Measurements from ENCODE around the gene PTEN.

PTEN gene

DNA sequence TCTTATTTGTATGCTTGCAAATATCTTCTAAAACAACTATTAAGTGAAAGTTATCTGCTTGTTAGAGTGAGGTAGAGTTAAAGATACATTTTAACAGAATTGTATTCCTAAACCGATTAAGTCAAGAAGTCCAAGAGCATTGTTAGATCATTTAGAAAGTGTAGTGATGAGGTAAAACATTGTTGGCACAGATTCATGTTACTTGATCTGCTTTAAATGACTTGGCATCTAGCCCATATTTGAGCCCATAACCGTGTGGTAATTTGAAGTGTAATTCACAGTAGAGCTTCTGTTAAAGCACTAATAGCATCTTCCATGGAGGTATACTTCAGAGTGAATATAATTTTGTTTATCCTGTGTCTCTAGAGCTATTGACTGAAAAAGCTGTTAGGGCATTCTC is 62.1 kb downstream of the PTEN start:
- DNase-seq: no peak

DNA sequence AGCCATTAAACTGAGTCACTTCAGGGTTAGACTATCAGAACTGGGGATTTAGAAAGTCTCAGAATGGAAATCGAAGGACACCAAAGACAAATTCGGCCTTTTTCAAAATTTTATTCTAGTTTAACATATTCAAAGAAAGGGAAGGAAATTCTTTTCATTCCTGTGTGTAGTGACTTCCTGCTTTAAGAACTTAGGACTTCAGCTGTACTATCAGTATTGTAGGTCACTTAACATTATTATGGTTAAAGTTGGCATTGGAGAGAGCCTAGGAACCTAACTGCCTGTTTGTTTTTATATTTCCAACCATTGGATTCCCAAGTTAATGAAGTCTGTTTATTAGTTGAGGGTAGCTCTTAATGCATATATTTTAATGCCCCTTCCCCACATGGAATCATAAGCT is 63.7 kb downstream of the PTEN start:
- DNase-seq: no peak

DNA sequence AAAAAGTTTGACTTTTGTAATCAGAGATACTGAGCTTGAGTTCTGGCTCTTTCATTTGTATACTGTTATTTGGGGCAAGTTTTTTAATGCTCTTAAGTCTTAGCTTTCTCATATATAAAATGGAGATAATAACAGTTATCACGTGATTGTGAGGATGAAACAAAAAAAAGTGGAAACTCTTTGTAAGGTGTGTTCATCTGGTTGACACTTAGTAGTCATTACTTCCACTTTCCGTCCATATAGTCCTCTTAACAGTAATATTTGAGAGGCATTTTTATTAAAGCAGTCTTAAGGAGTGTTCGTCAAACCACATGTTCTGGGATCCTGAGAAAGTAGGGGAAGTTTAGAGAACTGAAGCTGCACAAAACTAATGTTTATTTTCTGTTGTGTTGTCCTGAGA is 65.6 kb downstream of the PTEN start:
- no peak for DNase-seq

GRCh38 chr10:87930141-87930540 is 66.7 kb downstream of the PTEN start:
- DNase-seq: no peak

- no peak for DNase-seq
Measured at GRCh38 chr10:87930934-87931835, 67.8 kb downstream of the PTEN start.

- DNase-seq: no peak
Measured at GRCh38 chr10:87931836-87932230, 68.4 kb downstream of the PTEN start.

DNA sequence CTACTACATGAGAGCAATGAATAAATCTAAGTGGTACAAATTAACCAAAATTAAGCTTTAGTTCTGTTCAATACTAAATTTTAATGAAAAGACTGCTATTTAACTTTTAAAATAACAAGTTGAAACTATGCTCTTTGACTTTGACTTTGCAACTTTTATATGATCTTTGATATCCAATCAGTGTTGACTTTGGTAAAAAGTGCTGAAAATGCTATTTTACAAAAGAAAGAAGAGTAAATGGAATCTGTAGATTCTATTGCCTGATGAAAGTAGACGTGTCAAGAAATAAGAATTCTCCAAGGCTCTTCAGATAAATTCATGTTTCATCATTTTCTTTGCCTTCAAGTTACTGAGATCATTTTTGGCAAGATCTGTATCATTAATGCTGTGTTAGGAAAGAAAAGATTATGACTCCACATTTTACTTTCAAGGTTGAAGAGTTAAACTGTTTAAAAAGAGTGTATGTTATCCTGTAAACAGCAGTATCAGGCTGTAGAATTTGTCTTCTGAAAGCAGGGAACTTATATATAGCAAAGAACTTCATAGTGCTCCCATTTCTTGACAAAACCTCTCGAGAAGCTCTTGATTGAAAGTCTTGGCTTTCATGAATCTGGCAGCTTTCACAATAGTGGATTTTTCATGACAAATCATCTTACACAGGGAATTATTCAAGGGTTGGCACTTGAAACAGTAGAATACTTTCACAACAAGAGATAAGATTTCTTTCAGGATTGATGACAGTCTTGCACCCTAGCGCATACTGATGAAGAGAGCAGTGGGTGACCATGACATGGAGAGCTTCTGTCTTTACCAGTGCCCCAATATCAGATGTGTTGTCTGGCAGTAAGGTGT is 72.1 kb downstream of the PTEN start:
- DNase-seq: no peak

- no peak for DNase-seq
Measured at GRCh38 chr10:87940210-87940609, 76.8 kb downstream of the PTEN start.

DNA sequence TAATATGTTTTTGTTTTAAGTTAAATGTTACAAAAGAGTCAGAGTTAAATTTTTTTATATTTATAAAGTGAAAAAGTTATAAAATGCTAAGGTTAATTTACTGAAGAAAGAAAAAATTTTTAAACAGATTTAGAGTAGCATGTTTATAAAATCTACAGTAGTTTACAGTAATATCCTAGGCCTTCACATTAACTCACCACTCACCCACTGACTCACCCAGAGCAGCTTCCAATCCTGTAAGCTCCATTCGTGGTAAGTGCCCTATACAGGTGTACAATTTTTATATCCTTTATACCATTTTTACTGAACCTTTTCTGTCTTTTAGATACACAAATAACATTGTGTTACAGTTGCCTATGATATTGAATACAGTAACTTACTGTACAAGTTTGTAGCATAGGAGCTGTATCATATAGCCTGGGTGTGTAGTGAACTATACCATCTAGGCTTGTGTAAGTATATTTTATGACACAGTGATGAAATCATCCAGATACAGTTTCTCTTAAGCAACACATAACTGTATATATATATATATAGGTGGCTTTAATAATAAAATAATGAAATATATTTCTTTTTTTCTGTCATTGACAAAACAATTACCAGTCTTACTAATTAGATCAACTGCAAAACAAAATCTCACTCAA is 79.6 kb downstream of the PTEN start:
- no peak for DNase-seq

DNA sequence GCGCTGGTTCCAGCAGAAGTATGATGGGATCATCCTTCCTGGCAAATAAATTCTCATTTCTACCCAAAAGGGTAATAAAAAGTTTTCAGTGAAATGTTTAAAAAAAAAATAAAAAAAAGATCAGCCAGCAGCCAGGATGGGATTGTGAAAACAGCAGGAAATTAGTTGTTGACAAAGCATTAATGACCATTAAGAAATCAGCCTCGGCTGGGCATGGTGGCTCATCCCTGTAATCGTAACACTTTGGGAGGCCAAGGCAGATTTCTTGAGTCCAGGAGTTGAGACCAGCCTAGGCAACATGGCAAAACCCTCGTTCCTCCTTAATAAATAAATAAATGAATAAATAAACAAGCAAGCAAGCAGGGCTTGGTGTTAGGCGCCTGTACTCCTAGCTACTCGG is 82.6 kb downstream of the PTEN start:
- DNase-seq: no peak

DNA sequence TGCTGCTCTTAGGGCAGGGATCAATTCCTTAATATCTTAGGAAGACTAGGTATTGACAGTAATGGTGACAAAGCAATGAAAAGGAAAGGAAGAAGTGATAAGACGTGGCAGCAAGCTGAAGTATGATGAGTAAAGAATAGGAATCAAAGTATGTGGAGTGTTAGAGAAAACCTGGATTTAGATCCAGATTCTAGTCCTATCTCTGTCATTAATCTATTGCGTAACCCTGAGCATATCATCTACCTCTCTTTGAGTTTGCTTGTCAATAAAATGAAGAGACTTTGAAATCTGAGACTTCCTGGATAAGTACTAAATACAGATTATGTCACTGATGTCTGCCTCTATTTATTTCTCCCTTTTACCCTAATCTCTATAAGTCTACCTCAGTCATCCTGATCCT is 89.2 kb downstream of the PTEN start:
- no peak for DNase-seq

DNA sequence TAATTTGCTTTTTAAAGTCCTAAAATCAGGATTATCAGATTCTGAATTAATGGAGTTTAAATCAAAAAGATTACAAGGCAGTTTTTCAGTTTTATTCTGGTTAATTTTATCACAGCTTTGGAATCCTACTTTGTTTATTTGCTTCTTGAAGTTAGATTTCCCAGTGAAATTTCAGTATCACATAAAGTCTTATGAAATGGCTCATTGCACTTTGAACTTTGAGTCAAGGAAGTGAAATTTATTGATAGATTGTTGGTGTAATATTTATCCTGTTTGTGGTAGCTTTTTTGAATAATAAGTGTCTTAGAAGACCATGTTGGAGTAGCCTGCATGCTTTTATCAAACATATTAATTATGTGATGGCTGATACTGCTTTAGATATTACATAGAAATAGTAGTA is 92.6 kb downstream of the PTEN start:
- DNase-seq: no peak

DNA sequence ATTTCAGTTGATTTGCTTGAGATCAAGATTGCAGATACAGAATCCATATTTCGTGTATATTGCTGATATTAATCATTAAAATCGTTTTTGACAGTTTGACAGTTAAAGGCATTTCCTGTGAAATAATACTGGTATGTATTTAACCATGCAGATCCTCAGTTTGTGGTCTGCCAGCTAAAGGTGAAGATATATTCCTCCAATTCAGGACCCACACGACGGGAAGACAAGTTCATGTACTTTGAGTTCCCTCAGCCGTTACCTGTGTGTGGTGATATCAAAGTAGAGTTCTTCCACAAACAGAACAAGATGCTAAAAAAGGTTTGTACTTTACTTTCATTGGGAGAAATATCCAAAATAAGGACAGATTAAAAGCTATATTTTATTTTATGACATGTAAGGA is 94.3 kb downstream of the PTEN start:
- no peak for DNase-seq

DNA sequence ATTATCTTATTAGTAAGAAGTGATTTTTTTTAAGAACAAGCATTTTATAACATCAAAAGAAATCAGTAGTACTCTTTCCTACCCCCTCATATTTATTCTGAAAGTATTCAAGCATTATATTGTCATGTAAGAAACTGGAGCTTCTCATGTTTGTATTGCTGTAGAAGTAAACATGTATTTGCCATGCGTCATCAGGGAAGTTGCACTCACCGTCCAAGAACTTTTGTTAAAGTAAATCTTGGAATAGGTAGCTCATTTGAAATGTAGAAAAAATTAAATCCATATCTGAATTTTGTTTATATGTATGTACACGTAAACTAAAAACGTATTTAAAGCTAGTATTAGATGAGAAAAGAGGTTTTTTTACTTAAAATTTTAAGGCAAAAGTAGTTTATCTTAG is 96.8 kb downstream of the PTEN start:
- no peak for DNase-seq

GRCh38 chr10:87961314-87961713 is 97.9 kb downstream of the PTEN start:
- DNase-seq: no peak

DNA sequence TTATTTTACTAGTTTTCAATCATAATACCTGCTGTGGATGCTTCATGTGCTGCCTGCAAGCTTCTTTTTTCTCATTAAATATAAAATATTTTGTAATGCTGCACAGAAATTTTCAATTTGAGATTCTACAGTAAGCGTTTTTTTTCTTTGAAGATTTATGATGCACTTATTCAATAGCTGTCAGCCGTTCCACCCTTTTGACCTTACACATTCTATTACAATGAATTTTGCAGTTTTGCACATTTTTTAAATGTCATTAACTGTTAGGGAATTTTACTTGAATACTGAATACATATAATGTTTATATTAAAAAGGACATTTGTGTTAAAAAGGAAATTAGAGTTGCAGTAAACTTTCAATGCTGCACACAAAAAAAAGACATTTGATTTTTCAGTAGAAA is 103.0 kb downstream of the PTEN start:
- DNase-seq: no peak

DNA sequence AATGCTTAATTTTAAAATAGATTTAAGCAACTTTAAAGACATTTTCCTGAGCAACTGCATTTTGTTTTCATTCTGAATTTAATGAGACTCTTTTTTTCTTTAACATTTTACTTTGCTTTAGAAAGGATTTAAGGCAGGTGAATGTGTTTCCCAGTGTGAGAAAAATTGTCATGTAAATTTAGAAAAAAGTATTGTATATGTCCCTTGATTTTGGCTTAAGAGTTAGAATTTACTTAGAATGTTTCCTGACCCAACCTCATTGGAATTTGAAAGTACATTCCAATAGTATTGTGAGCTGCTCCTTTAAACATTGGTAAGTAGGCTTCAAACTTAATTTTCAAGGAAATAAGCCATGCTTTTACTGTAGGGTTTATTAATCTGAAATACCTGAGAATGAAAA is 110.2 kb downstream of the PTEN start:
- no peak for DNase-seq

GRCh38 chr10:87974130-87974529 is 110.7 kb downstream of the PTEN start:
- no peak for DNase-seq

- DNase-seq: no peak
Measured at GRCh38 chr10:87974769-87975168, 111.3 kb downstream of the PTEN start.

DNA sequence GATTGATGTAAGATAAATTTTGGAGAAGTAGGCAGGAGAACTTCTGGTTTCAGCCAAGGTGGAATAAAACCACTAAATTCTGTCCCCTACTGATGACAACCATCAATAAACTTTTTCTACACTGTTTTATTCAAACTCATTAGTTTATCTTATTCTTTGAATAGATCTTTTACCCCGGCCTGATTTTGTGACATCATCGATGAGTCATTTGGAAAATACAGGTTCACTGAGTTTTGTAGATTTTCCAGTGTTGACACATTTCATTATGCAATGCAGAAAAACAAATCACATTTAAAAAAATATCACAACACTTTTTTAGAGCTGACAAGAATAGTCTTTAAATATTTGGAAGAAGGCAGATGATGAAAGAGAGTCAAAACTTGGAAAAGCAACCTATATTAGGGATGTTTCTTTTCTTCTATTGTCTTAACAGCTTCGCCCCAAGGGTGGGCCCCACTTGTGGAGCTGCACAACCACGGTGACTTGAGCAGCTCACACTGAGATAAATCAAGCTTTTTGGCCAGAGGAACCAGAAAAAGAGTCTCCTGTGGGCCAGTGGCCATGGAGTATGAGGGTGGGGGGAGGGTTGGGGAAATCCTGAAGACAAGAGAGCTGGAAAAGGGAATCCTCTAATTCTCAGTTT is 112.8 kb downstream of the PTEN start:
- DNase-seq: no peak

DNA sequence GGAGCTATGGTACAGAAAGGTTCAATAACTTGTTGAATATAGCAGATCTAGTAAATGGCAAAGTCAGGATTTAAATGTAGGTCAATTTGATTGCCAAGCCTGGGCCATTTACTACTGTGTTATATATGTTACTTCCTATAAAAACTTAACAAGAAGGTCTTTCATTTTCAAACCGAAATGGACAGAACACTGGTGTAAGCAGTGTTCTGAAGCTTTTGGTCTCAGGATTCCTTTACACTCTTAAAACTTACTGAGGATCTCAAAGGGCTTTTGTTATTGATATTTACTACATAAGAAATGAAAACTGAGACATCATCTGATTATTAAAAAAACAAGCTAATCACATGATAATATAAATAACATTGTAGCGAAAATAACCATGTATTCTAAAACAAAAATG is 114.7 kb downstream of the PTEN start:
- DNase-seq: no peak

DNA sequence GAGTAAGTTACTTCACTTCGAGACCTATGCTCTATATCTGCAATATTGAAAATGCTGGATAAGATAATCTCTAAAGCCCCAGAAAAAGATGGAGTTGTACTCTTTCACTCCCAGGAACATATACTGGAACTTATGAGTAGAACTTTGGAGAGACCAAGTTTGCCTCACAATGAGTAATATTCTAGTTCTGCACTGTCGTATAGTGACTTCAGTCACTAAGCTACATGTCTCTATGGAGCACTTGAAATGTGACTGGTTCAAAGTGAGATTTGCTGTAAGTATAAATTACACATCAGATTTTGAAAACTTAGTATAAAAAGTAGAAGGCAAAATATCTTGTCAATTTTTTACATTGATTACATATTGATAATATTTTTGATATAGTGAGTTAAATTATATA is 116.4 kb downstream of the PTEN start:
- no peak for DNase-seq

DNA sequence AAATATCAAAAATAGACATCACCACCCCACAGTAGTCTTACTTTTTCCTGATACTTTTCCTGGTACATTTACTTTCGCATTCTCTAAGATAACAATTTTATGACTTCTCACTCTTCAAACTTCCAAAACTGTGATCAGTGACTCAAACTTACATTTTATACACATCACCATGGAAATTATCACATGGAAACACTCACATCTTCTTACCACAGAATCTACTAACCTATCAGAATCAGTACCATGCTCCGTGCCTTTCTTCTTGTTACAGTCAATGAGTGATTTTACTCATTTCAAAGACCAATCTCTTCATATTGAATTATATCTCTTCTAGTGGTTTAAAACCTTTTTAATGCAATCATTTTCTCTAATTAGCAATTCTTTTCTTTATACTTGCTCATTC is 120.3 kb downstream of the PTEN start:
- DNase-seq: no peak

Data from activated T-cell treated with anti-CD3 and anti-CD28 coated beads, Interleukin-2, amount 50 U/mL, for 48 hours (primary cell).